Activated CD4-positive, alpha-beta memory T cell treated with anti-CD3 and anti-CD28 coated beads, Interleukin-2, amount 10 ng/mL, durations not matched to agents 7 days and 5 days (primary cell): ENCODE results near the gene PLPPR5. TPM values are rescaled to one million over a fixed set of nuclear protein-coding genes. Genes with fewer than 3 reads are reported as not detected.

Experiments used
- CTCF ChIA-PET: fragments of 350-600 bp; sonication (Branson Sonifier 250); formaldehyde crosslinking; loops from one replicate; lab custom pipeline; 2021; ENCODE audit warnings: antibody characterized with exemption, inconsistent platforms; lab: Charles Lee
- POLR2A ChIA-PET: fragments of 350-600 bp; sonication (Branson Sonifier 250); formaldehyde crosslinking; loops from one replicate; lab custom pipeline; 2021; ENCODE audit warnings: antibody characterized with exemption; lab: Charles Lee
- DNase-seq: peaks from one replicate; pipeline ENCODE4 v3.0.0-alpha.2; 2020
- H3K27ac Mint-ChIP-seq: one replicate; pipeline ENCODE4 v1.8.0; 2021; ENCODE audit warnings: mild to moderate bottlenecking, mixed read lengths
- H3K27me3 Mint-ChIP-seq: one replicate; pipeline ENCODE4 v1.8.0; 2021; ENCODE audit warnings: mixed read lengths
- H3K36me3 Mint-ChIP-seq: one replicate; pipeline ENCODE4 v1.8.0; 2021; ENCODE audit warnings: low read depth, mixed read lengths
- H3K4me1 Mint-ChIP-seq: one replicate; pipeline ENCODE4 v1.8.0; 2021; ENCODE audit warnings: mixed read lengths
- H3K4me3 Mint-ChIP-seq: one replicate; pipeline ENCODE4 v1.8.0; 2021; ENCODE audit warnings: mild to moderate bottlenecking, mixed read lengths
- H3K9me3 Mint-ChIP-seq: one replicate; pipeline ENCODE4 v1.8.0; 2021; ENCODE audit warnings: mixed read lengths
- total RNA-seq, 2 experiments: library from RNA; stranded (reverse); gene quantifications; one replicate each; pipeline ENCODE4 v1.2.3, GENCODE V29; 2021

The PLPPR5 gene
- total RNA-seq, 2 experiments from 2014 or later, result not detected

GRCh38 chr1:98991127-98992012 is 13.3 kb downstream of the PLPPR5 start:
- ChIA-PET CTCF (no interaction called here), POLR2A (no interaction called here)
- Mint-ChIP-seq H3K4me1 (peaks cover 1% of the 10 kb centered on the region), H3K9me3 (no peaks in the 10 kb centered on the region), H3K4me3 (no peak overlapping the region), H3K27me3 (no peaks in the 10 kb centered on the region), H3K36me3 (no peaks in the 10 kb centered on the region), H3K27ac (no peak overlapping the region)
- no peak for DNase-seq

- ChIA-PET POLR2A (no interaction called here), CTCF (no interaction called here)
- Mint-ChIP-seq H3K4me1 (peaks cover 1% of the 10 kb centered on the region), H3K9me3 (no peaks in the 10 kb centered on the region), H3K27me3 (peaks cover 2% of the 10 kb centered on the region), H3K36me3 (no peaks in the 10 kb centered on the region), H3K4me3 (no peak overlapping the region), H3K27ac (no peak overlapping the region)
- no peak for DNase-seq
Measured at GRCh38 chr1:98989556-98989907, 15.1 kb downstream of the PLPPR5 start.

GRCh38 chr1:98988904-98989555 is 15.6 kb downstream of the PLPPR5 start:
- POLR2A ChIA-PET, result no interaction called here
- Mint-ChIP-seq H3K4me1 (peaks cover 1% of the 10 kb centered on the region), H3K4me3 (no peak overlapping the region), H3K36me3 (no peaks in the 10 kb centered on the region), H3K9me3 (no peaks in the 10 kb centered on the region), H3K27ac (no peak overlapping the region), H3K27me3 (peaks cover 2% of the 10 kb centered on the region)
- CTCF ChIA-PET, result no interaction called here
- no peak for DNase-seq

- CTCF ChIA-PET, result no interaction called here
Measured at GRCh38 chr1:98985687-98986086, 19.0 kb downstream of the PLPPR5 start.

GRCh38 chr1:98981917-98982513 is 22.6 kb downstream of the PLPPR5 start:
- Mint-ChIP-seq H3K9me3 (no peaks in the 10 kb centered on the region), H3K4me1 (no peaks in the 10 kb centered on the region), H3K27me3 (peaks cover 2% of the 10 kb centered on the region), H3K27ac (no peak overlapping the region), H3K36me3 (no peaks in the 10 kb centered on the region), H3K4me3 (no peak overlapping the region)
- CTCF ChIA-PET, result no interaction called here
- no peak for DNase-seq
- POLR2A ChIA-PET, result no interaction called here

More at GRCh38 chr1:98985687-98986086, 19.0 kb downstream of the PLPPR5 start:
- H3K4me3 Mint-ChIP-seq, result no peak overlapping the region
- no peaks in the 10 kb centered on the region for H3K36me3 Mint-ChIP-seq
- POLR2A ChIA-PET, result no interaction called here
- no peak for DNase-seq
- H3K9me3 Mint-ChIP-seq, result no peaks in the 10 kb centered on the region
- H3K4me1 Mint-ChIP-seq, result no peaks in the 10 kb centered on the region
- H3K27ac Mint-ChIP-seq, result no peak overlapping the region
- peaks cover 2% of the 10 kb centered on the region for H3K27me3 Mint-ChIP-seq

- Mint-ChIP-seq H3K4me1 (no peaks in the 10 kb centered on the region), H3K36me3 (no peaks in the 10 kb centered on the region), H3K9me3 (no peaks in the 10 kb centered on the region), H3K27me3 (no peaks in the 10 kb centered on the region), H3K4me3 (no peak overlapping the region), H3K27ac (no peak overlapping the region)
- ChIA-PET CTCF (no interaction called here), POLR2A (no interaction called here)
- DNase-seq, result no peak
Measured at GRCh38 chr1:98979463-98979862, 25.2 kb downstream of the PLPPR5 start.

- Mint-ChIP-seq H3K27me3 (no peaks in the 10 kb centered on the region), H3K36me3 (no peaks in the 10 kb centered on the region), H3K27ac (no peak overlapping the region), H3K4me1 (no peaks in the 10 kb centered on the region), H3K9me3 (no peaks in the 10 kb centered on the region), H3K4me3 (no peak overlapping the region)
- ChIA-PET CTCF (no interaction called here), POLR2A (no interaction called here)
- DNase-seq, result no peak
Measured at GRCh38 chr1:98975810-98976209, 28.9 kb downstream of the PLPPR5 start.

- ChIA-PET CTCF (no interaction called here), POLR2A (no interaction called here)
- Mint-ChIP-seq H3K27ac (no peak overlapping the region), H3K4me3 (no peak overlapping the region), H3K9me3 (no peaks in the 10 kb centered on the region), H3K36me3 (no peaks in the 10 kb centered on the region), H3K27me3 (no peaks in the 10 kb centered on the region), H3K4me1 (no peaks in the 10 kb centered on the region)
- DNase-seq, result no peak
Measured at GRCh38 chr1:98975113-98975512, 29.5 kb downstream of the PLPPR5 start.

GRCh38 chr1:98969798-98970490 is 34.7 kb downstream of the PLPPR5 start:
- Mint-ChIP-seq H3K4me1 (no peaks in the 10 kb centered on the region), H3K36me3 (no peaks in the 10 kb centered on the region), H3K27ac (no peak overlapping the region), H3K9me3 (no peaks in the 10 kb centered on the region), H3K27me3 (no peaks in the 10 kb centered on the region), H3K4me3 (no peak overlapping the region)
- DNase-seq, result no peak
- ChIA-PET POLR2A (no interaction called here), CTCF (no interaction called here)

- Mint-ChIP-seq H3K27ac (no peak overlapping the region), H3K27me3 (no peaks in the 10 kb centered on the region), H3K4me1 (no peaks in the 10 kb centered on the region), H3K4me3 (no peak overlapping the region), H3K9me3 (no peaks in the 10 kb centered on the region), H3K36me3 (no peaks in the 10 kb centered on the region)
- DNase-seq, result no peak
- ChIA-PET POLR2A (no interaction called here), CTCF (no interaction called here)
Measured at GRCh38 chr1:98967122-98967521, 37.5 kb downstream of the PLPPR5 start.

GRCh38 chr1:98965394-98965793 is 39.3 kb downstream of the PLPPR5 start:
- no peaks in the 10 kb centered on the region for H3K36me3 Mint-ChIP-seq
- POLR2A ChIA-PET, result no interaction called here
- no peaks in the 10 kb centered on the region for H3K4me1 Mint-ChIP-seq
- CTCF ChIA-PET, result interaction anchor here (1.6 kb wide), 1 partner anchor 172 kb away, joined by 4 read pairs; no protein-coding TSS in a partner anchor
- no peaks in the 10 kb centered on the region for H3K9me3 Mint-ChIP-seq
- H3K27ac Mint-ChIP-seq, result no peak overlapping the region
- no peak for DNase-seq
- no peaks in the 10 kb centered on the region for H3K27me3 Mint-ChIP-seq
- no peak overlapping the region for H3K4me3 Mint-ChIP-seq

GRCh38 chr1:98964198-98964597 is 40.5 kb downstream of the PLPPR5 start:
- Mint-ChIP-seq H3K9me3 (no peaks in the 10 kb centered on the region), H3K36me3 (no peaks in the 10 kb centered on the region), H3K4me1 (no peaks in the 10 kb centered on the region), H3K27ac (no peak overlapping the region), H3K4me3 (no peak overlapping the region), H3K27me3 (no peaks in the 10 kb centered on the region)
- no peak for DNase-seq
- ChIA-PET CTCF (no interaction called here), POLR2A (no interaction called here)
